Daoy (cell line): Measurements from ENCODE around the gene TLR6. TPM values are rescaled to one million over a fixed set of nuclear protein-coding genes. Genes with fewer than 3 reads are reported as not detected.
"Not testable (repeated sequence)": the region's sequence is repeated elsewhere in the genome, so short reads cannot be mapped to it uniquely, and the experiment has no call there.

Experiments used
- DNase-seq: peaks from one replicate; pipeline ENCODE4 v3.0.0-alpha.2; 2015; ENCODE audit warnings: low read depth
- total RNA-seq: library from RNA; depleted of rRNA; stranded (reverse); fragments of >200 nt; shearing (Covaris generic); gene quantifications from 2 replicates; pipeline ENCODE4 v1.2.3, GENCODE V29; 2014

Gene TLR6
- total RNA-seq, 1 experiment from 2014 or later: 2.2 TPM

- no peak for DNase-seq
These were observed 33.8 kb downstream of the TLR6 start for GRCh38 chr4:38822748-38823303.

GRCh38 chr4:38821739-38822138 is 34.9 kb downstream of the TLR6 start:
- no peak for DNase-seq

GRCh38 chr4:38820329-38821061 is 36.1 kb downstream of the TLR6 start:
- DNase-seq: no peak

- peak; percentile 72 for DNase-seq
These were observed 37.0 kb downstream of the TLR6 start for GRCh38 chr4:38819569-38819968.

- DNase-seq: peak; percentile 19
These were observed 38.1 kb downstream of the TLR6 start for GRCh38 chr4:38818441-38818976.

GRCh38 chr4:38815885-38816782 is 40.5 kb downstream of the TLR6 start:
- peak; percentile 47 for DNase-seq

GRCh38 chr4:38814386-38814785 is 42.2 kb downstream of the TLR6 start:
- no peak for DNase-seq

GRCh38 chr4:38811297-38811696 is 45.3 kb downstream of the TLR6 start:
- DNase-seq: no peak

- not testable (repeated sequence) for DNase-seq
These were observed 49.2 kb downstream of the TLR6 start for GRCh38 chr4:38807462-38807861.

- not testable (repeated sequence) for DNase-seq
These were observed 50.4 kb downstream of the TLR6 start for GRCh38 chr4:38806251-38806650.

- peak; percentile 68 for DNase-seq
These were observed 51.0 kb downstream of the TLR6 start for GRCh38 chr4:38805530-38806145.

GRCh38 chr4:38804654-38805295 is 51.8 kb downstream of the TLR6 start, which contains the start of gene TLR1:
TLR1 (minus strand) TSS chr4:38804791; CDS start chr4:38798831, 5,960 bp downstream.
- DNase-seq: peak; percentile 27

- no peak for DNase-seq
These were observed 52.6 kb downstream of the TLR6 start for GRCh38 chr4:38803833-38804653.

- peak; percentile 8 for DNase-seq
These were observed 53.9 kb downstream of the TLR6 start for GRCh38 chr4:38802561-38803355.

GRCh38 chr4:38800961-38801450 is 55.6 kb downstream of the TLR6 start:
- DNase-seq: no peak

- DNase-seq: no peak
These were observed 56.3 kb downstream of the TLR6 start for GRCh38 chr4:38800366-38800765.

GRCh38 chr4:38795087-38795486 is 61.5 kb downstream of the TLR6 start:
- DNase-seq: no peak

- no peak for DNase-seq
These were observed 62.6 kb downstream of the TLR6 start for GRCh38 chr4:38794051-38794450.

GRCh38 chr4:38791010-38791409 is 65.6 kb downstream of the TLR6 start:
- no peak for DNase-seq
